SK-N-SH treated with all-trans-retinoic acid at 6 μM for 48 hours (cell line): Measurements from ENCODE around the gene PRCC.

ENCODE experiments used
- ATAC-seq: fragments of 200-7000 bp; cut with Tn5 transposase; 3 replicates; pipeline ENCODE4 v1.9.1; 2020; ENCODE audit warnings: mild to moderate bottlenecking, moderate library complexity
- ARNTL ChIP-seq: fragments of 450-650 bp; formaldehyde crosslinking; IDR thresholded peaks from 2 replicates; pipeline ENCODE4 v1.5.0; 2020; ENCODE audit warnings: low read depth, mild to moderate bottlenecking, moderate library complexity, borderline replicate concordance
- BACH2 ChIP-seq: fragments of 250-450 bp; sonication (Bioruptor Pico); IDR thresholded peaks from 2 replicates; pipeline ENCODE4 v1.9.0; 2021; ENCODE audit warnings: mild to moderate bottlenecking, borderline replicate concordance
- CSDC2 ChIP-seq: fragments of 250-450 bp; sonication (Bioruptor Pico); IDR thresholded peaks from 2 replicates; pipeline ENCODE4 v1.5.0; 2020; ENCODE audit warnings: mild to moderate bottlenecking, moderate library complexity
- CSRNP3 ChIP-seq: fragments of 250-450 bp; sonication (Bioruptor Pico); IDR thresholded peaks from 2 replicates; pipeline ENCODE4 v1.5.1; 2021; ENCODE audit warnings: mild to moderate bottlenecking, moderate library complexity
- ESRRG ChIP-seq: fragments of 250-450 bp; sonication (Bioruptor Pico); IDR thresholded peaks from 2 replicates; pipeline ENCODE4 v1.6.1; 2021; ENCODE audit warnings: mild to moderate bottlenecking
- GLIS3 ChIP-seq: fragments of 250-450 bp; sonication (Bioruptor Pico); IDR thresholded peaks from 2 replicates; pipeline ENCODE4 v1.5.0; 2020; ENCODE audit warnings: mild to moderate bottlenecking, moderate library complexity
- OSR1 ChIP-seq: fragments of 250-450 bp; sonication (Bioruptor Pico); IDR thresholded peaks from 2 replicates; pipeline ENCODE4 v1.8.0; 2022; ENCODE audit warnings: moderate library complexity, mild to moderate bottlenecking, inconsistent platforms
- POU6F1 ChIP-seq: fragments of 250-450 bp; sonication (Bioruptor Pico); IDR thresholded peaks from 2 replicates; pipeline ENCODE4 v1.8.0; 2021; ENCODE audit warnings: low read depth, mild to moderate bottlenecking, moderate library complexity, borderline replicate concordance
- PPARA ChIP-seq: fragments of 250-450 bp; sonication (Bioruptor Pico); IDR thresholded peaks from 2 replicates; pipeline ENCODE4 v1.5.0; 2020; ENCODE audit warnings: mild to moderate bottlenecking, borderline replicate concordance
- RARB ChIP-seq: fragments of 250-450 bp; sonication (Bioruptor Pico); IDR thresholded peaks from 2 replicates; pipeline ENCODE4 v1.8.0; 2021; ENCODE audit warnings: mild to moderate bottlenecking, moderate library complexity
- TCF4 ChIP-seq: fragments of 250-450 bp; sonication (Bioruptor Pico); IDR thresholded peaks from 2 replicates; pipeline ENCODE4 v1.8.0; 2021; ENCODE audit warnings: mild to moderate bottlenecking, moderate library complexity, borderline replicate concordance
- TOX ChIP-seq: fragments of 250-450 bp; sonication (Bioruptor Pico); IDR thresholded peaks from 2 replicates; pipeline ENCODE4 v1.8.0; 2021; ENCODE audit warnings: mild to moderate bottlenecking, moderate library complexity, borderline replicate concordance
- ZC3H10 ChIP-seq: fragments of 250-450 bp; sonication (Bioruptor Pico); IDR thresholded peaks from 2 replicates; pipeline ENCODE4 v1.5.1; 2021; ENCODE audit warnings: mild to moderate bottlenecking, moderate library complexity
- ZFP3 ChIP-seq: fragments of 250-450 bp; sonication (Bioruptor Pico); IDR thresholded peaks from 2 replicates; pipeline ENCODE4 v1.5.0; 2020; ENCODE audit warnings: mild to moderate bottlenecking, moderate library complexity
- ZFP30 ChIP-seq: fragments of 450-650 bp; formaldehyde crosslinking; IDR thresholded peaks from 2 replicates; pipeline ENCODE4 v1.5.0; 2022; ENCODE audit warnings: mild to moderate bottlenecking, moderate library complexity
- ZNF565 ChIP-seq: fragments of 450-650 bp; formaldehyde crosslinking; conservative IDR thresholded peaks from 2 replicates; pipeline ENCODE4 v1.5.0; 2020; ENCODE audit warnings: low read depth, mild to moderate bottlenecking, moderate library complexity
- ZNF70 ChIP-seq: fragments of 450-650 bp; formaldehyde crosslinking; IDR thresholded peaks from 2 replicates; pipeline ENCODE4 v1.5.0; 2020; ENCODE audit warnings: mild to moderate bottlenecking, moderate library complexity
- ZNF8 ChIP-seq: fragments of 450-650 bp; formaldehyde crosslinking; IDR thresholded peaks from 2 replicates; pipeline ENCODE4 v1.5.0; 2020; ENCODE audit warnings: mild to moderate bottlenecking, moderate library complexity
- TF ChIP-seq, protein P1 (sequence below): fragments of 250-450 bp; sonication (Bioruptor Pico); IDR thresholded peaks from 2 replicates; pipeline ENCODE4 v1.5.1; 2020; ENCODE audit warnings: low read depth, mild to moderate bottlenecking, moderate library complexity
- TF ChIP-seq, protein P2 (sequence below): fragments of 250-450 bp; sonication (Bioruptor Pico); IDR thresholded peaks from 2 replicates; pipeline ENCODE4 v1.8.0; 2020; ENCODE audit warnings: mild to moderate bottlenecking, moderate library complexity, borderline replicate concordance

The PRCC gene

GRCh38 chr1:156721535-156721934 is 45.8 kb upstream of the PRCC start:
- no peak for ATAC-seq
- TF ChIP-seq PPARA (no peak), ESRRG (no peak), OSR1 (CRISPR knock-in tag) (no peak), ZNF8 (no peak), POU6F1 (no peak), ZFP30 (CRISPR knock-in tag) (no peak), ZFP3 (CRISPR knock-in tag) (no peak), CSRNP3 (CRISPR knock-in tag) (no peak), ARNTL (CRISPR knock-in tag) (no peak), RARB (no peak)
- TF ChIP-seq, protein P1, sequence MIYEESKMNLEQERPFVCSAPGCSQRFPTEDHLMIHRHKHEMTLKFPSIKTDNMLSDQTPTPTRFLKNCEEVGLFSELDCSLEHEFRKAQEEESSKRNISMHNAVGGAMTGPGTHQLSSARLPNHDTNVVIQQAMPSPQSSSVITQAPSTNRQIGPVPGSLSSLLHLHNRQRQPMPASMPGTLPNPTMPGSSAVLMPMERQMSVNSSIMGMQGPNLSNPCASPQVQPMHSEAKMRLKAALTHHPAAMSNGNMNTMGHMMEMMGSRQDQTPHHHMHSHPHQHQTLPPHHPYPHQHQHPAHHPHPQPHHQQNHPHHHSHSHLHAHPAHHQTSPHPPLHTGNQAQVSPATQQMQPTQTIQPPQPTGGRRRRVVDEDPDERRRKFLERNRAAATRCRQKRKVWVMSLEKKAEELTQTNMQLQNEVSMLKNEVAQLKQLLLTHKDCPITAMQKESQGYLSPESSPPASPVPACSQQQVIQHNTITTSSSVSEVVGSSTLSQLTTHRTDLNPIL (CRISPR knock-in tag): no peak

GRCh38 chr1:156725683-156726280 is 41.6 kb upstream of the PRCC start:
- no peak for TF ChIP-seq BACH2
- TF ChIP-seq PPARA: no peak
- no peak for TF ChIP-seq ZFP3 (CRISPR knock-in tag)
- no peak for TF ChIP-seq CSRNP3 (CRISPR knock-in tag)
- peak; percentile 70 for TF ChIP-seq ZNF70 (CRISPR knock-in tag)
- TF ChIP-seq, protein P2, sequence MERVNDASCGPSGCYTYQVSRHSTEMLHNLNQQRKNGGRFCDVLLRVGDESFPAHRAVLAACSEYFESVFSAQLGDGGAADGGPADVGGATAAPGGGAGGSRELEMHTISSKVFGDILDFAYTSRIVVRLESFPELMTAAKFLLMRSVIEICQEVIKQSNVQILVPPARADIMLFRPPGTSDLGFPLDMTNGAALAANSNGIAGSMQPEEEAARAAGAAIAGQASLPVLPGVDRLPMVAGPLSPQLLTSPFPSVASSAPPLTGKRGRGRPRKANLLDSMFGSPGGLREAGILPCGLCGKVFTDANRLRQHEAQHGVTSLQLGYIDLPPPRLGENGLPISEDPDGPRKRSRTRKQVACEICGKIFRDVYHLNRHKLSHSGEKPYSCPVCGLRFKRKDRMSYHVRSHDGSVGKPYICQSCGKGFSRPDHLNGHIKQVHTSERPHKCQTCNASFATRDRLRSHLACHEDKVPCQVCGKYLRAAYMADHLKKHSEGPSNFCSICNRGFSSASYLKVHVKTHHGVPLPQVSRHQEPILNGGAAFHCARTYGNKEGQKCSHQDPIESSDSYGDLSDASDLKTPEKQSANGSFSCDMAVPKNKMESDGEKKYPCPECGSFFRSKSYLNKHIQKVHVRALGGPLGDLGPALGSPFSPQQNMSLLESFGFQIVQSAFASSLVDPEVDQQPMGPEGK (CRISPR knock-in tag): no peak
- no peak for TF ChIP-seq ZNF565 (CRISPR knock-in tag)
- no peak for TF ChIP-seq POU6F1
- TF ChIP-seq ESRRG: no peak
- TF ChIP-seq, protein P1 (CRISPR knock-in tag): no peak
- no peak for TF ChIP-seq ZNF8
- peak; percentile 80 for TF ChIP-seq ZC3H10 (CRISPR knock-in tag)
- no peak for TF ChIP-seq TOX (CRISPR knock-in tag)
- ATAC-seq: peak; percentile 80

DNA sequence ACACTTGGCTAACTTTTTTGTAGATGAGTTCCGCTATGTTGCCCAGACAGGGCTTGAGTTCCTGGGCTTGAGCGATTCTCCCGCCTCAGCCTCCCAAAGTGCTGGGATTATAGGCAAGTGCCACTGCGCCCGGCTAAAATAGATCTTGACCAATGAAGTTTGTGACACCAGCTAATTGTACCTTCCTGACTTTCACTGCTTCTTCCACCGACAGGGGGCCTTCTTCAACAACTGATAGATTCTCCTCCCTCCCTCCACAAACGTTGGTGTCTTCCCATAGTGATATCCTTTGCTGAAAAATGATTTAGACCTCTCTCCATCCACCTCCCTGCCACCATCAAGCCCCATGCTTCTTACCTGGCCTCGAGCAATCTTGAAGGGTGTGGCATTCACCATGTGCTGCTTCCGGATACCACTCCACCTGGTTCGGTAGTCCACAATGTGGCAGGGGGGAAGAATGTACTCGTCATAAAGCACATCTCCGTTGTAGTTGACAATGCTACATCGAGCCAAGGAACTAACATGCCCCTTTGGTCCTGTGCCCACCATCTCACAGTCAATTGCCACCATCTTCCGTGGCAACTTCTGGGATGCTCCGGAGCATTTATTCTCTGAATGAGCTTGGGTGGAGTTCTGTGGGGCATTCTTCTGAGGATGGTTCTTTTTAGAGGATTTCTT is 40.6 kb upstream of the PRCC start:
- peak; percentile 47 for ATAC-seq
- TF ChIP-seq CSDC2 (CRISPR knock-in tag) (no peak), ZFP3 (CRISPR knock-in tag) (no peak), TCF4 (no peak), GLIS3 (CRISPR knock-in tag) (no peak), ZNF8 (no peak), BACH2 (no peak), TOX (CRISPR knock-in tag) (peak; percentile 18; the same call in 1 of the 2 replicates)
- TF ChIP-seq, protein P2 (CRISPR knock-in tag): no peak
- TF ChIP-seq, protein P1 (CRISPR knock-in tag): no peak
